CD4-positive, alpha-beta T cell (primary cell): ENCODE results near the gene TMEM151B. TPM values are rescaled to one million over a fixed set of nuclear protein-coding genes. Genes with fewer than 3 reads are reported as not detected.
A peak's percentile ranks its signal among the peaks of the same experiment; 100 is the strongest.

Experiments
- ATAC-seq: fragments of 200-7000 bp; cut with Tn5 transposase; one replicate; pipeline ENCODE4 v1.10.0; 2022; ENCODE audit warnings: mild to moderate bottlenecking; ENCODE audit not compliant: poor library complexity
- CTCF ChIA-PET: fragments of 350-600 bp; sonication (Branson Sonifier 250); formaldehyde crosslinking; loops from one replicate; lab custom pipeline; 2021; ENCODE audit warnings: antibody characterized with exemption, inconsistent platforms; lab: Charles Lee
- POLR2A ChIA-PET: fragments of 350-600 bp; sonication (Branson Sonifier 250); formaldehyde crosslinking; loops from one replicate; lab custom pipeline; 2021; ENCODE audit warnings: antibody characterized with exemption, inconsistent platforms; lab: Charles Lee
- DNase-seq, 14 experiments: peaks; one replicate each; pipeline ENCODE4 v3.0.0-alpha.2; 2013 to 2020; ENCODE audit warnings: mixed read lengths in 2 of 14
- H3K27ac ChIP-seq, 2 donors: one replicate each; pipeline versions ENCODE4 v1.5.1 to v1.7.0; 2013; ENCODE audit warnings: low read length in 2 of 2, low read depth in 1 of 2, mild to moderate bottlenecking in 1 of 2
- H3K27me3 ChIP-seq, 2 experiments: 1 replicate in 1 of 2; 2 replicates in 1 of 2; pipeline versions ENCODE4 v1.6.1 to v1.7.0; 2013; ENCODE audit warnings: low read length in 2 of 2, control low read depth in 1 of 2, mild to moderate bottlenecking in 1 of 2, moderate library complexity in 1 of 2; ENCODE audit not compliant: insufficient read depth in 2 of 2, control insufficient read depth in 1 of 2
- H3K36me3 ChIP-seq: one replicate; pipeline ENCODE4 v1.6.1; 2013; ENCODE audit warnings: low read length, control low read depth; ENCODE audit not compliant: insufficient read depth
- H3K4me1 ChIP-seq: one replicate; pipeline ENCODE4 v1.6.1; 2013; ENCODE audit warnings: low read length, control low read depth; ENCODE audit not compliant: insufficient read depth
- H3K4me3 ChIP-seq: one replicate; pipeline ENCODE4 v1.5.1; 2013; ENCODE audit warnings: mild to moderate bottlenecking, low read length, moderate library complexity
- H3K9me3 ChIP-seq, 2 experiments: 1 replicate in 1 of 2; 2 replicates in 1 of 2; pipeline versions ENCODE4 v1.6.1 to v1.7.0; 2013; ENCODE audit warnings: low read length in 2 of 2, mild to moderate bottlenecking in 2 of 2, control low read depth in 1 of 2, moderate library complexity in 1 of 2; ENCODE audit not compliant: control insufficient read depth in 1 of 2, insufficient read depth in 1 of 2
- H3K27ac Mint-ChIP-seq: one replicate; pipeline ENCODE4 v1.8.0; 2020; ENCODE audit warnings: mixed read lengths
- H3K27me3 Mint-ChIP-seq: one replicate; pipeline ENCODE4 v1.8.0; 2021; ENCODE audit warnings: mixed read lengths
- H3K36me3 Mint-ChIP-seq: one replicate; pipeline ENCODE4 v1.8.0; 2021; ENCODE audit warnings: low read depth, mixed read lengths
- H3K4me1 Mint-ChIP-seq: one replicate; pipeline ENCODE4 v1.8.0; 2021; ENCODE audit warnings: low read depth, mixed read lengths
- H3K4me3 Mint-ChIP-seq: one replicate; pipeline ENCODE4 v1.8.0; 2020; ENCODE audit warnings: mild to moderate bottlenecking, mixed read lengths
- H3K9me3 Mint-ChIP-seq: one replicate; pipeline ENCODE4 v1.8.0; 2020; ENCODE audit warnings: mixed read lengths
- intact Hi-C, 2 experiments: fragments of 100-400 bp; cut with DNase I in 1 of 2; cut with micrococcal nuclease in 1 of 2; formaldehyde crosslinking; loops; one replicate each; pipeline versions ENCODE4 v1.15.1 to v1.9.0; 2023 to 2025; cut with DNase I, micrococcal nuclease
- total RNA-seq, 174 experiments: library from RNA in 2 of 174; stranded (reverse) in 2 of 174; gene quantifications; one replicate each; pipeline ENCODE4 v1.2.3 and lab custom pipeline; 2021 to 2026
- TF ChIP-seq, protein P1 (sequence below): fragments of 200-600 bp; IDR thresholded peaks from one replicate; pipeline ENCODE4 v1.8.0; 2022; ENCODE audit warnings: antibody characterized with exemption, mild to moderate bottlenecking

The TMEM151B gene
- total RNA-seq, 2 experiments from 2014 or later: not detected

DNA sequence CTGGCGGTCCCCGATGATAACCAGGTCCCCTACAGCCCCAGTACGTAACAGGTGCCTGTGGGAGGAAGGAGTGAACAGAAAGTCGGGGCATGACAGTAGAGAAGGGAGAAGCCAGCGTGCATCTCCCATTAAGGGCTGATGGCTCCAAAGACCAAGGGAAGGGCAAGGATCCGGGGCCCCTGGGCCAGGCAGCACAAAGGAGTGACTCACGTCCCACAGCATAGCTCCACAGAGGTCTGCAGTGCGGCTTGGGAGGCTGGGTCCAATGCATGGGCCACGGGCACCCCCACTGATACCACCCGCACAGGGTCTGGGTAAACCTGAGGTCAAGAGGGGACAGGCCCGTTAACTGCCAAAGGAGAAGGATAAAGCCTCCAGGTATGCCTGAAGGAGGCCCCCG lies 32.6 kb downstream of the TMEM151B start:
- Mint-ChIP-seq H3K36me3 (peaks cover 68% of the 10 kb centered on the region), H3K27me3 (no peaks in the 10 kb centered on the region), H3K27ac (no peak overlapping the region), H3K4me3 (no peak overlapping the region), H3K9me3 (no peaks in the 10 kb centered on the region), H3K4me1 (peaks cover 2% of the 10 kb centered on the region)
- peaks cover 70% of the 10 kb centered on the region for H3K36me3 ChIP-seq
- CTCF ChIA-PET: interaction anchor here (1.0 to 1.7 kb wide), 2 partner anchors 10 to 35 kb away, joined by 3 to 4 read pairs; partner anchors contain the start of gene AARS2
- peaks cover 3% of the 10 kb centered on the region in 2 experiments for H3K27me3 ChIP-seq
- POLR2A ChIA-PET: no interaction called here
- peaks cover 5% of the 10 kb centered on the region for H3K4me1 ChIP-seq
- DNase-seq (no peak), ATAC-seq (no peak)
- TF ChIP-seq, protein P1, sequence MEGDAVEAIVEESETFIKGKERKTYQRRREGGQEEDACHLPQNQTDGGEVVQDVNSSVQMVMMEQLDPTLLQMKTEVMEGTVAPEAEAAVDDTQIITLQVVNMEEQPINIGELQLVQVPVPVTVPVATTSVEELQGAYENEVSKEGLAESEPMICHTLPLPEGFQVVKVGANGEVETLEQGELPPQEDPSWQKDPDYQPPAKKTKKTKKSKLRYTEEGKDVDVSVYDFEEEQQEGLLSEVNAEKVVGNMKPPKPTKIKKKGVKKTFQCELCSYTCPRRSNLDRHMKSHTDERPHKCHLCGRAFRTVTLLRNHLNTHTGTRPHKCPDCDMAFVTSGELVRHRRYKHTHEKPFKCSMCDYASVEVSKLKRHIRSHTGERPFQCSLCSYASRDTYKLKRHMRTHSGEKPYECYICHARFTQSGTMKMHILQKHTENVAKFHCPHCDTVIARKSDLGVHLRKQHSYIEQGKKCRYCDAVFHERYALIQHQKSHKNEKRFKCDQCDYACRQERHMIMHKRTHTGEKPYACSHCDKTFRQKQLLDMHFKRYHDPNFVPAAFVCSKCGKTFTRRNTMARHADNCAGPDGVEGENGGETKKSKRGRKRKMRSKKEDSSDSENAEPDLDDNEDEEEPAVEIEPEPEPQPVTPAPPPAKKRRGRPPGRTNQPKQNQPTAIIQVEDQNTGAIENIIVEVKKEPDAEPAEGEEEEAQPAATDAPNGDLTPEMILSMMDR: no peak
- H3K9me3 ChIP-seq: no peaks in the 10 kb centered on the region
- intact Hi-C loops: no loop called here
- H3K27ac ChIP-seq: no peak overlapping the region
- H3K4me3 ChIP-seq: no peak overlapping the region

DNA sequence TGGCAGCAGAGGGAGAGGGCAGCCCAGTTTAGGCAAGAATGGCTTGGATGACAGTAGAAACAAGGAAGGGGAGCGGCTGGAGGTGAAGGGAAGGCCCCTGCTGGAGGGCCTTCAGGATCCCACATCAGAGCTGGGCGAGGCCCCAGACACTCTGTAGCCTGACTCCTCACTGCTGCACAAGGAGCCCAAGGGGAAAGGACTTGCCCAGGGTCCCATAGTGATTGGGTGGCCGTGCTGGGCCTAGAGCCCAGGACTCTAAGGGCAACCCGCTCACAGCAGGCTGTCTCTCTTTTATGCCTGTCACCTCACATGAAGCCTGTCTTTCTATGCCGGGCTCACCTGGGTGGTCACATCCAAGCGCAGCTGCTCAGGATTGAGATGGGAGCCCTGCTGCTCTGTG lies 33.6 kb downstream of the TMEM151B start:
- H3K9me3 ChIP-seq: no peaks in the 10 kb centered on the region
- ChIA-PET CTCF (interaction anchor here (1.0 to 1.9 kb wide), 2 partner anchors 11 to 36 kb away, joined by 3 to 6 read pairs; no protein-coding TSS in a partner anchor), POLR2A (no interaction called here)
- Mint-ChIP-seq H3K4me1 (no peaks in the 10 kb centered on the region), H3K27me3 (no peaks in the 10 kb centered on the region), H3K4me3 (no peak overlapping the region), H3K9me3 (no peaks in the 10 kb centered on the region), H3K27ac (no peak overlapping the region), H3K36me3 (peaks cover 74% of the 10 kb centered on the region)
- no peak overlapping the region for H3K27ac ChIP-seq
- no peak overlapping the region for H3K4me3 ChIP-seq
- intact Hi-C loops: loop anchor here (1.0 kb wide), 3 partner anchors 35 to 132 kb away; no protein-coding TSS in a partner anchor
- no peaks in the 10 kb centered on the region for H3K4me1 ChIP-seq
- peaks cover 75% of the 10 kb centered on the region for H3K36me3 ChIP-seq
- DNase-seq (no peak), ATAC-seq (no peak)
- H3K27me3 ChIP-seq: no peaks in the 10 kb centered on the region
- TF ChIP-seq, protein P1: no peak

DNA sequence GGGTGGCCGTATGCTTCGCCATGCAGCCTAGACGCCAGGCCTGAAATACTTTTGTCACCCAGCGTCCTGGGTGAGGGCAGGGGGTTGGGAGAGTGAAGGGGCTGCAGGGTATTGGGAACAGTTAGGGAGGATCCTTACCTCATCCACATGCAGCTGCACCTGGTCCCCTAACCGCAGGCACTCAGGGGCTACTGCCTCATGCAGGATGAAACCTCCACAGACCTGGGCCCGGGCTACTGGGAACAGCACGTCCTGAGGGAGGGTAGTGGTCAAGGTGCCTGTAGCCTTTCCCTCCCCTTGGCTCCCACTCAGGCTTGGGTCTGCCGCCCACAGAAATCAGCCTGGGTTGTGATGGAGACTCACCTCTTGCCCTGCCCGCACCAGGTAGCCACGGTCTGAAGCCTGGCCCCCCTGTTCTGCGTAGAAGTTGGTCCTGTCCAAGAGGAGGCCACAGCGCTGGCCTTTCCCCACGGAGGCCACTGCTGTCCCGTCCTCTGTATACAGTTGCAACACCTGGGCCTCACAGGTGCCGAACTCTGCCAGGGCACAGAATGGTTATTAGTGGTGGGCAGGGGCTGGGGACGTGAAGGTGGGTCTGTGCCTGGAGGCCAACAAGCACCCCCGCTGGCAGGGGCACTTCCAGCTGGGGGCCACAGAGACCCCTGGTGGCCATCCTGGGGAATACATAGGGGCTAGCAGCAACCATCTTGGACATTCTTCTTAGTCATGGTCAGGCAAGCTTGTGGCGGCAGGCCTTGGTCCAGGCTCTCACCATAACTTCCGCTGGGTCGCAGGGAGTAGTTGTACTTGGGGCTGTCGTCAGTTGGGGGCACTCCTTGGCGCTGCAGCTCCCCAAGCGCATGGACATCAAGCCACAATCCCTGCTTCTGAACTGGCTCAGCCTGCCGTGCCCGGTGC lies 34.3 kb downstream of the TMEM151B start:
- POLR2A ChIA-PET: interaction anchor here (1.6 kb wide), 1 partner anchor 57 kb away, joined by 4 read pairs; the partner anchor contains the start of gene HSP90AB1
- H3K4me1 ChIP-seq: no peaks in the 10 kb centered on the region
- peaks cover under 1% of the 10 kb centered on the region for H3K4me1 Mint-ChIP-seq
- peaks cover 81% of the 10 kb centered on the region for H3K36me3 Mint-ChIP-seq
- no peaks in the 10 kb centered on the region for H3K9me3 ChIP-seq
- no peak overlapping the region for H3K27ac ChIP-seq
- no peak overlapping the region for H3K4me3 ChIP-seq
- H3K27me3 ChIP-seq: no peaks in the 10 kb centered on the region
- no peak overlapping the region for H3K4me3 Mint-ChIP-seq
- TF ChIP-seq, protein P1: peak; percentile 80
- peak; percentile 18 to 68 (median 36) for DNase-seq
- H3K36me3 ChIP-seq: peaks cover 82% of the 10 kb centered on the region
- no peaks in the 10 kb centered on the region for H3K9me3 Mint-ChIP-seq
- no peaks in the 10 kb centered on the region for H3K27me3 Mint-ChIP-seq
- intact Hi-C loops: loop anchor here (1.0 kb wide), 3 partner anchors 35 to 132 kb away; no protein-coding TSS in a partner anchor
- H3K27ac Mint-ChIP-seq: no peak overlapping the region
- ATAC-seq: peak; percentile 80
- CTCF ChIA-PET: interaction anchor here (0.5 to 2.9 kb wide), 12 partner anchors 8 to 106 kb away, joined by 3 to 24 read pairs (median 4); partner anchors contain the start of genes AARS2 and TMEM151B
